Putamen (tissue), 1 donor: ENCODE results near the gene SNX24.
"Not testable (repeated sequence)": the region's sequence is repeated elsewhere in the genome, so short reads cannot be mapped to it uniquely, and the experiment has no call there.

ENCODE experiments used
- DNase-seq: peaks from one replicate; pipeline ENCODE4 v3.0.0-alpha.2; 2016; ENCODE audit warnings: low spot score

The SNX24 gene

DNA sequence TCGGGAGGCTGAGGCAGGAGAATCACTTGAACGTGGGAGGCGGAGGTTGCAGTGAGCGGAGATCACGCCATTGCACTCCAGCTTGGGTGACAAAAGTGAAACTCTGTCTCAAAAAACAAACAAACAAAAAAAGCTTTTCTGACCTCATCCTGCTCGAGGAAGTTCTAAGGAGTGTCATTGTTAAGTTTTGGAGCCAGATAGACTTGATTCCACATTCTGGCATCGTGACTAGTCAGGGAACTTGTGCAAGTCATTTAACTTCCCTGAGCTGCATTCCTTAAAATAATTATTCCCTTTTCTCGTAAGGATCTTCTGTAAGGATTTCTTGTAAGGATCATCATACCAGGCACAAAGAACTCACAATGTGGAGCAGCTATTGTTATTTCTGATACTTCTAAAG, 26.2 kb downstream of the SNX24 start:
- DNase-seq = no peak

DNA sequence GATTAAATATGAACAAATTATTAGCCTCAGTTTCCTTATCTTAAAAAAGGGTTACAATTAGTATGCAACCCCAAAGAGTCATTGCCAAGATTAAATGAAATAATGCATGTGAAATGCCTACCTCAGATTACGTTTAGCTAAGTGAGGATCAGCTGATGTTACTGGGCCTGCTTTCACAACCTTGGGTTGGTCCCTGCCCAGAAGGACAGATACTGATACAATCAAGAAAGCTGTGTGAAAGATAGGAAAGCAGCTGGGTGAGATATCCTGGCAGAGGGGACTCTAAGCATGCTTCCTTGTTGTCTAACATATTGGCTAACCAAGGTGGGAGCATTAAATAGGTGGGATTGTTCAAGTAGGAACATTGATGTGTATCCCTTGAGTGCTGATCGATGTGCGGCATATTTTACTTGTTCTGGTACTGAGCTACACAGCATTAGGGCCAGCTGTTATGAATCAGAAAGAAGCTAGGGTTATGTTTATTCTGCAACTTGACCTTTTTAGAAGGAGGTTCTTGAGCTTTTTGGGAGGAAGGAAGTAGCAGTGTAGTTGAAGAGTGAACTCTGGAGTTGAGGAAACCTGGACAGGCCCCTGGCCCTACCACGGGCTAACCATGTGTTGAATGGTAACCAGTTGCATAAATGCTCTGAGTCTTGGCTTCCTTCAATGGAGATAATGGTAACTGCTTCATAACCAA, 28.9 kb downstream of the SNX24 start:
- DNase-seq = no peak

GRCh38 chr5:122877518-122877917, 32.1 kb downstream of the SNX24 start:
- no peak for DNase-seq

DNA sequence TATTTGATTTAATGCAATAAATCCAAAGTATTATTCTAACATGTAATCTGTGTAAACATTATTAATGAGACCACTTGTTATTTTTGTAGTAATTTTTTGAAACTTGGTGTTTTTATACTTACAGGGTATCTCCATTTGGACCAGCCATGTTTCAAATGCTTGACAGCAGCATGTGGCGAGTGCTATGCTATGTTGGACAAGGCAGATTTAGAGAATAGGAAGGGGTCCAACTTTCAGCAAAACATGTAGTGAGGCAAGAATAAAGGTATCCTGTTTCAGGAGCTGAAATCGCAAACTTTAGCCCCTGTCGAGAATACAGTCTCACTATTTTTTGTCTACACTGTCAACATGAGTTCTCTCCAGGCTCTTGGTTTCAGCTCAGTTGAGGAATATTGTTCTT, 33.7 kb downstream of the SNX24 start:
- no peak for DNase-seq

- DNase-seq = no peak
These were observed 34.8 kb downstream of the SNX24 start for GRCh38 chr5:122880170-122880689.

GRCh38 chr5:122880749-122881148, 35.3 kb downstream of the SNX24 start:
- no peak for DNase-seq

GRCh38 chr5:122882831-122883230, 37.4 kb downstream of the SNX24 start:
- no peak for DNase-seq

- DNase-seq = no peak
These were observed 39.7 kb downstream of the SNX24 start for GRCh38 chr5:122885045-122885517.

- DNase-seq = no peak
These were observed 40.5 kb downstream of the SNX24 start for GRCh38 chr5:122885891-122886290.

- no peak for DNase-seq
These were observed 49.7 kb downstream of the SNX24 start for GRCh38 chr5:122895141-122895540.

- DNase-seq = no peak
These were observed 51.3 kb downstream of the SNX24 start for GRCh38 chr5:122896598-122897282.

DNA sequence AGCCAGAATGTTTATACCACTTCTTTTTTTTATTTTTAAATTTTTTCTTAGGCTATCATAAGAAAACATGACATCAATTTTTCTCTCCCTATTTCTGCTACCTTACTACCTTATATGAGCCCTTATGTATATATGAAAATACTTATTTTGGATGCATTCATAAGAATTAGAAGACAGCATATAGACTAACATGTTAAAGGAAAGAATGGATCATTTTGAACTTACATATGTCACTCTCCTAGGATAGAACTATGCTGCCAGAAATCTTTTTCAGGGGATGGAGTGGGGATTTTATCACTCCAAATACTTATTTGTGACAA, 51.8 kb downstream of the SNX24 start:
- DNase-seq = no peak

DNA sequence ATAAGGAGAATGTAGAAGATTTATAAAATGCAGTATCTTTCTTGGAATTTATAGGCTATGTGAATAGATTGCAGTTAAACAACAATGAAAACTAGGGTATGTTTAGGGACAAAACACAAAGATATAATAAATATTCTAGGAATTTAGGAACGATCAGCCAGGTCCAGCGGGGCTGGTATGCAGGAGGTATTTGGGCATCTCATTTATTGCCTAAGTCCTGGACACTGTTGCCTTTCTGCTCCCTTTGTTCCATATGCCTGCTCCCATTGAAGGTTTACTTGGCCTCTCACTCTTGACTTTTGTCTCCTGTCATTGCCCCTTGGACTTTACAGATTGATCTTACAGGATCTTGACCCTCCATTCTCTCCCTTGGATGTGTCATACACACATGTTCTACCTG, 55.9 kb downstream of the SNX24 start:
- DNase-seq = no peak

DNA sequence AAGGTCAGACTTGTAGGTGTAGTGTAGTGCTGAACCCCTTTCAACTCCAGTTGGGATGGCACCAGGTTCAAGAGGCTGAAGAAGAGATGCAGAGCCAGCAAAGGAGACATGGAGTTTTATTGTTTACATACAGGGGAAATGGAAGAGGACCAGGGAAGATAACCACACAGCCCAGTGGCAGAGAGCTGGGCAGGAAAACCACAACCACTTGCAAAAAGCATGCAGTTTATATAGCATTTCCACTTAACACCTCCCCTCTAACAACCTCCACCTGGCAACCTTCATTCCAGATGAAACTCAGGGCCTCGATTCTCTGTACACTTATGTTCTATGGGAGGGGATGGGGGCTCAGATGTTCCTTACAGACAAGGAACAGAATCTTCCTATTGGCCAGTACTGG, 56.9 kb downstream of the SNX24 start:
- no peak for DNase-seq

- no peak for DNase-seq
These were observed 61.4 kb downstream of the SNX24 start for GRCh38 chr5:122906768-122907167.

DNA sequence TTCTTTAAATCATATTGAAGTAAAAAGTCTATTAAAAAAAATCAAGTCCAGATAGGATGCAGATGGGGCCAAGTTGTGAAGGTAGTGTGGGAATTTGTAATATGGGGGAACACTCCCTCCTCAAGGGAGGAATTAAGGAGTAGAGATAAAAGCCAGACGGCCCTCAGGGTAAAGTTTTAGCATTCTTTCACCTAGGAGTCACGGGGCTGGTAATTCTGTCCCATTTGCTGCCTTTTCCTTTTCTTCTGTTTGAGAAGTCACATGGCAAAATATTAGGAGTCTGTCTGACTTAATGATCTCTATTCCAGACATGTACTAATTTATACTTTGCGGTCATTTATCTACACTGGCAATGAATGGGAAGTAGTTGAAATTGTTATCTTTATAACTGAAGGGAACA, 61.9 kb downstream of the SNX24 start:
- no peak for DNase-seq

GRCh38 chr5:122908108-122908507, 62.7 kb downstream of the SNX24 start:
- DNase-seq = no peak

GRCh38 chr5:122908662-122909061, 63.2 kb downstream of the SNX24 start:
- DNase-seq = no peak

- DNase-seq = no peak
These were observed 64.2 kb downstream of the SNX24 start for GRCh38 chr5:122909470-122910100.

GRCh38 chr5:122913436-122913835, 68.0 kb downstream of the SNX24 start:
- DNase-seq = not testable (repeated sequence)

GRCh38 chr5:122915717-122916461, 70.5 kb downstream of the SNX24 start:
- DNase-seq = no peak

DNA sequence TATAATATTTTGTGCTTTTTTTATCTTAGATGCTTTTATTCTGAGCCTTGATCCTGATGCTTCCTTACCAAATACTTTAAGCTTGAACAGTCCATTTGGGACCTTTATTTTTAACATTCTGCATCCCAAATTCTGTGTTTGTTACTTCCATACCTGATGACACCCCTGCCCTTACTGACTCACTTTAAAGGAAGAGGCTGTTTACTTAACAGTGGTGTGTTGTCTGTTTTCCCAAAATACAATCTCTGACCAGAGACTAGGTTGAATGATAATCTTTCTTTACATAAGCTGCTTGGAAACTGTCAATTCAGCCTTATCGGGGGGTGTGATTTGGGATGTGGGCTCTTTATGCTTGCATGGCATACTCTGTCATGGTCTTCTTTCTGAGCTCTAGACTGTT, 71.1 kb downstream of the SNX24 start:
- no peak for DNase-seq
